ENCODE measurements around the gene RNASE8. TPM values are rescaled to one million over a fixed set of nuclear protein-coding genes. Genes with fewer than 3 reads are reported as not detected.

RNASE8 gene
- total and polyA plus RNA-seq, 2 of the 8 experiments (the other 6 are each of a cell fraction or from before 2014, with no cell fraction given) = not detected

DNA sequence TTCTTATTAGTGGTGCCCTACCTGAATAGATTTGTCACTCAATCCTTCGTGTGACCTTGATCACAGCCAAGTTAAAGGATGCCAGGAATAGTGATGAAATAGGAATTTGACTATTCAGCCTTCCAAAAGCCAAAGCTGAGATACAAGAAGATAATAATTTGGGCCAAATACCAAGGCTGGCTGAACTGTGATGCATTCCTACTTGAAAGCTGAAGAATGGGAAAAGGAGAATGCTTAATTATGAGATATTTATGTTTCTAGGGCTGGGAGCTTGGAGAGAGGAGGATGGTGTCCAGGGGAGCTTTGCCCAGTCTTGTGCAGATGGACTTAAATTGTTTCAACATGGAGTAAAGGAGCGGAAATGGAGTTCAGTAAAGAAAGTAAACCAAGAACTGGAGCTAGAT lies 10.2 kb upstream of the RNASE8 start (continued):
- TF ChIP-seq, protein P1, sequence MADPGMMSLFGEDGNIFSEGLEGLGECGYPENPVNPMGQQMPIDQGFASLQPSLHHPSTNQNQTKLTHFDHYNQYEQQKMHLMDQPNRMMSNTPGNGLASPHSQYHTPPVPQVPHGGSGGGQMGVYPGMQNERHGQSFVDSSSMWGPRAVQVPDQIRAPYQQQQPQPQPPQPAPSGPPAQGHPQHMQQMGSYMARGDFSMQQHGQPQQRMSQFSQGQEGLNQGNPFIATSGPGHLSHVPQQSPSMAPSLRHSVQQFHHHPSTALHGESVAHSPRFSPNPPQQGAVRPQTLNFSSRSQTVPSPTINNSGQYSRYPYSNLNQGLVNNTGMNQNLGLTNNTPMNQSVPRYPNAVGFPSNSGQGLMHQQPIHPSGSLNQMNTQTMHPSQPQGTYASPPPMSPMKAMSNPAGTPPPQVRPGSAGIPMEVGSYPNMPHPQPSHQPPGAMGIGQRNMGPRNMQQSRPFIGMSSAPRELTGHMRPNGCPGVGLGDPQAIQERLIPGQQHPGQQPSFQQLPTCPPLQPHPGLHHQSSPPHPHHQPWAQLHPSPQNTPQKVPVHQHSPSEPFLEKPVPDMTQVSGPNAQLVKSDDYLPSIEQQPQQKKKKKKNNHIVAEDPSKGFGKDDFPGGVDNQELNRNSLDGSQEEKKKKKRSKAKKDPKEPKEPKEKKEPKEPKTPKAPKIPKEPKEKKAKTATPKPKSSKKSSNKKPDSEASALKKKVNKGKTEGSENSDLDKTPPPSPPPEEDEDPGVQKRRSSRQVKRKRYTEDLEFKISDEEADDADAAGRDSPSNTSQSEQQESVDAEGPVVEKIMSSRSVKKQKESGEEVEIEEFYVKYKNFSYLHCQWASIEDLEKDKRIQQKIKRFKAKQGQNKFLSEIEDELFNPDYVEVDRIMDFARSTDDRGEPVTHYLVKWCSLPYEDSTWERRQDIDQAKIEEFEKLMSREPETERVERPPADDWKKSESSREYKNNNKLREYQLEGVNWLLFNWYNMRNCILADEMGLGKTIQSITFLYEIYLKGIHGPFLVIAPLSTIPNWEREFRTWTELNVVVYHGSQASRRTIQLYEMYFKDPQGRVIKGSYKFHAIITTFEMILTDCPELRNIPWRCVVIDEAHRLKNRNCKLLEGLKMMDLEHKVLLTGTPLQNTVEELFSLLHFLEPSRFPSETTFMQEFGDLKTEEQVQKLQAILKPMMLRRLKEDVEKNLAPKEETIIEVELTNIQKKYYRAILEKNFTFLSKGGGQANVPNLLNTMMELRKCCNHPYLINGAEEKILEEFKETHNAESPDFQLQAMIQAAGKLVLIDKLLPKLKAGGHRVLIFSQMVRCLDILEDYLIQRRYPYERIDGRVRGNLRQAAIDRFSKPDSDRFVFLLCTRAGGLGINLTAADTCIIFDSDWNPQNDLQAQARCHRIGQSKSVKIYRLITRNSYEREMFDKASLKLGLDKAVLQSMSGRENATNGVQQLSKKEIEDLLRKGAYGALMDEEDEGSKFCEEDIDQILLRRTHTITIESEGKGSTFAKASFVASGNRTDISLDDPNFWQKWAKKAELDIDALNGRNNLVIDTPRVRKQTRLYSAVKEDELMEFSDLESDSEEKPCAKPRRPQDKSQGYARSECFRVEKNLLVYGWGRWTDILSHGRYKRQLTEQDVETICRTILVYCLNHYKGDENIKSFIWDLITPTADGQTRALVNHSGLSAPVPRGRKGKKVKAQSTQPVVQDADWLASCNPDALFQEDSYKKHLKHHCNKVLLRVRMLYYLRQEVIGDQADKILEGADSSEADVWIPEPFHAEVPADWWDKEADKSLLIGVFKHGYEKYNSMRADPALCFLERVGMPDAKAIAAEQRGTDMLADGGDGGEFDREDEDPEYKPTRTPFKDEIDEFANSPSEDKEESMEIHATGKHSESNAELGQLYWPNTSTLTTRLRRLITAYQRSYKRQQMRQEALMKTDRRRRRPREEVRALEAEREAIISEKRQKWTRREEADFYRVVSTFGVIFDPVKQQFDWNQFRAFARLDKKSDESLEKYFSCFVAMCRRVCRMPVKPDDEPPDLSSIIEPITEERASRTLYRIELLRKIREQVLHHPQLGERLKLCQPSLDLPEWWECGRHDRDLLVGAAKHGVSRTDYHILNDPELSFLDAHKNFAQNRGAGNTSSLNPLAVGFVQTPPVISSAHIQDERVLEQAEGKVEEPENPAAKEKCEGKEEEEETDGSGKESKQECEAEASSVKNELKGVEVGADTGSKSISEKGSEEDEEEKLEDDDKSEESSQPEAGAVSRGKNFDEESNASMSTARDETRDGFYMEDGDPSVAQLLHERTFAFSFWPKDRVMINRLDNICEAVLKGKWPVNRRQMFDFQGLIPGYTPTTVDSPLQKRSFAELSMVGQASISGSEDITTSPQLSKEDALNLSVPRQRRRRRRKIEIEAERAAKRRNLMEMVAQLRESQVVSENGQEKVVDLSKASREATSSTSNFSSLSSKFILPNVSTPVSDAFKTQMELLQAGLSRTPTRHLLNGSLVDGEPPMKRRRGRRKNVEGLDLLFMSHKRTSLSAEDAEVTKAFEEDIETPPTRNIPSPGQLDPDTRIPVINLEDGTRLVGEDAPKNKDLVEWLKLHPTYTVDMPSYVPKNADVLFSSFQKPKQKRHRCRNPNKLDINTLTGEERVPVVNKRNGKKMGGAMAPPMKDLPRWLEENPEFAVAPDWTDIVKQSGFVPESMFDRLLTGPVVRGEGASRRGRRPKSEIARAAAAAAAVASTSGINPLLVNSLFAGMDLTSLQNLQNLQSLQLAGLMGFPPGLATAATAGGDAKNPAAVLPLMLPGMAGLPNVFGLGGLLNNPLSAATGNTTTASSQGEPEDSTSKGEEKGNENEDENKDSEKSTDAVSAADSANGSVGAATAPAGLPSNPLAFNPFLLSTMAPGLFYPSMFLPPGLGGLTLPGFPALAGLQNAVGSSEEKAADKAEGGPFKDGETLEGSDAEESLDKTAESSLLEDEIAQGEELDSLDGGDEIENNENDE (IDR thresholded peaks at IDR 0.05; ENCODE audit: insufficient replicate concordance, low read length) = no peak
- TF ChIP-seq ASH2L (IDR thresholded peaks at IDR 0.05; ENCODE audit: low read length) = no peak
